ENCODE results near the gene MRPS7. TPM values are rescaled to one million over a fixed set of nuclear protein-coding genes. Genes with fewer than 3 reads are reported as not detected.

MRPS7 gene
- total and polyA plus RNA-seq, 8 donors: 11.3 to 34.0 (median 20.0) TPM

- 0% methylated on average over 57 to 74 of the region's 74 CpGs for WGBS, 2 donors
- DNase-seq (peak; percentile 70 to 93 (median 86)), ATAC-seq (peak; percentile 80 to 87 (median 84)), FAIRE-seq (no peak)
- Histone ChIP-seq H3K4me3 (peak overlapping the region; percentile 65 to 91 (median 82)), H3K27ac (peak overlapping the region; percentile 77 to 99 (median 96)), H3K27me3 (no peaks in the 10 kb centered on the region), H3K36me3 (peaks cover 0 to 5% (median 0%) of the 10 kb centered on the region in 3 donors), H3K9me3 (no peaks in the 10 kb centered on the region), H3K4me1 (peaks cover 4 to 12% (median 7%) of the 10 kb centered on the region in 3 donors)
- intact Hi-C loops (cut with DNase I): no loop called here
- peak; percentile 64 to 83 (median 78) for TF ChIP-seq CTCF (IDR thresholded peaks at IDR 0.05)
Measured at GRCh38 chr17:75271233-75271954, 9.7 kb downstream of the MRPS7 start.

- intact Hi-C loops (cut with DNase I): no loop called here
Measured at GRCh38 chr17:75271955-75272847, 10.5 kb downstream of the MRPS7 start.

GRCh38 chr17:75272848-75273184 is 11.1 kb downstream of the MRPS7 start:
- H3K27ac ChIP-seq: no peak overlapping the region
- H3K36me3 ChIP-seq: no peaks in the 10 kb centered on the region
- DNase-seq (no peak), FAIRE-seq (no peak), ATAC-seq (no peak)
- H3K4me1 ChIP-seq: peaks cover 4 to 12% (median 7%) of the 10 kb centered on the region in 3 donors
- no peak overlapping the region for H3K4me3 ChIP-seq
- TF ChIP-seq CTCF (IDR thresholded peaks at IDR 0.05): no peak
- intact Hi-C loops (cut with DNase I): no loop called here
- WGBS, 2 donors: 68% methylated on average over 3 of the region's 3 CpGs
- H3K9me3 ChIP-seq: no peaks in the 10 kb centered on the region
- no peaks in the 10 kb centered on the region for H3K27me3 ChIP-seq

More at GRCh38 chr17:75271955-75272847, 10.5 kb downstream of the MRPS7 start:
- no peak for ATAC-seq
- Histone ChIP-seq H3K9me3 (no peaks in the 10 kb centered on the region), H3K27ac (peak overlapping the region in 1 of 4 donors; percentile 99), H3K36me3 (no peaks in the 10 kb centered on the region), H3K4me3 (peak overlapping the region; percentile 65 to 91 (median 82)), H3K4me1 (peaks cover 4 to 12% (median 7%) of the 10 kb centered on the region in 3 donors), H3K27me3 (no peaks in the 10 kb centered on the region)
- WGBS, 2 donors: 39 to 42% methylated on average over 23 to 24 of the region's 24 CpGs
- peak in 3 of 6 donors; percentile 40 to 74 (median 61) for DNase-seq
- no peak for FAIRE-seq
- TF ChIP-seq CTCF (IDR thresholded peaks at IDR 0.05): no peak

- Histone ChIP-seq H3K27me3 (no peaks in the 10 kb centered on the region), H3K36me3 (no peaks in the 10 kb centered on the region), H3K4me1 (peaks cover 4 to 12% (median 7%) of the 10 kb centered on the region in 3 donors), H3K4me3 (no peak overlapping the region), H3K27ac (no peak overlapping the region), H3K9me3 (no peaks in the 10 kb centered on the region)
- FAIRE-seq: no peak
- TF ChIP-seq CTCF (IDR thresholded peaks at IDR 0.05): no peak
- DNase-seq: no peak
- 80 to 82% methylated on average over 7 of the region's 7 CpGs for WGBS, 2 donors
- ATAC-seq: no peak
- intact Hi-C loops (cut with DNase I): no loop called here
Measured at GRCh38 chr17:75273977-75274708, 12.5 kb downstream of the MRPS7 start.
